GM18861 (cell line): ENCODE data around the gene SAMD4A.
A peak's percentile ranks its signal among the peaks of the same experiment; 100 is the strongest.
"Not testable (repeated sequence)": the region's sequence is repeated elsewhere in the genome, so short reads cannot be mapped to it uniquely, and the experiment has no call there.

ENCODE experiments used
- ATAC-seq: cut with Tn5 transposase; IDR thresholded peaks from one replicate; pipeline ENCODE4 v1.9.1; 2021; ENCODE audit not compliant: unreplicated experiment

SAMD4A gene

GRCh38 chr14:54792288-54792687 is 225.4 kb downstream of the SAMD4A start:
- no peak for ATAC-seq

GRCh38 chr14:54794159-54794558 is 227.2 kb downstream of the SAMD4A start:
- no peak for ATAC-seq

GRCh38 chr14:54794796-54795195 is 227.9 kb downstream of the SAMD4A start:
- ATAC-seq: no peak

GRCh38 chr14:54796961-54797360 is 230.0 kb downstream of the SAMD4A start:
- ATAC-seq: no peak

GRCh38 chr14:54797556-54797955 is 230.6 kb downstream of the SAMD4A start:
- ATAC-seq: no peak

DNA sequence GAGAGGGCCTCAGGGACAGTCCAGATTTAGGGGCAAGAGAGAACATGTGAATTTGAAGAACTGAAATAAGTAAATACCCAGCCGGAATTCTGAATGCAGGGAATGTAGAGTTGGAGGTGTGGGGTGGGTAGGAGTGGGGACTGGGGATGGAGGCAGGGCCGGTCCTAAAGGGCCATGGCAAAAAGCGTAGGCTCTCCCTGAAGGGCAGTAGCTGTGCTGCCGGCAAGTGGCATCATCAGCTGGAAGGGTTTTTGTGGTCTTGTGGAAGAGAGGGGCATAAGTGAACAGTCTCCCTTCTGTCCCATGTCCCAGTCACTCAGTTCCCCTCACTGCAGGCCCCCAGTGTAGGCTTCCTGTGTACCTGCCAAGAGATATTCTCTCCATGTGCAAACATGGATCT is 231.1 kb downstream of the SAMD4A start:
- no peak for ATAC-seq

DNA sequence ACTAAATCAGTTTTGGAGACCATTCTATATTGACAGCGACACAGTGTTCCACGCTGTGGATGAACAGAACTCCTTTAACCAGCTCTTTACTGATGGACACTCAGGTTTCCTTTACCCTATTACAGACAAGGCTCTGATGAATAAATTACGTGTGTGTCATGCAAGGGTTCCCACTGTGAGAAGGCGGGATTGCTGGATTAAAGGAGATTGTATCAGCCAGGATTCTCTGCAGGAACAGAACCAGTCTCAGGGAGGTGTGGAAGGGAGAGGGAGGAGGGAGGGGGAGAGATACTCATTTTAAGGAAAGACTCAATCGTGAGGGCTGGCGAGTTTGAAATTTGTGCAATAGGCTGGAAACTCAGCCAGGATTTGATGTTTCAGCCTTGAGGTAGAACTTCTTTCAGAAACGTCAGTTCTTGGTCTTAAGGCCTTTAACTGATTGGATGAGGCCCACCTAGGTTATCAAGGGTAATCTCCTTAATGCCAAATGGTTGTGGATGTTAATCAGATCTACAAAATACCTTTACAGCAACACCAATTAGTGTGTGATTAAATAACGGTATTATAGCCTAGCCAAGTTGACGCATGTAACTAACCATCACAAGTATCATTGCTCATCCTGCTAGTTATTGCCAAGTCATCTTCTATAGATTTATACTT is 231.7 kb downstream of the SAMD4A start:
- ATAC-seq: no peak

DNA sequence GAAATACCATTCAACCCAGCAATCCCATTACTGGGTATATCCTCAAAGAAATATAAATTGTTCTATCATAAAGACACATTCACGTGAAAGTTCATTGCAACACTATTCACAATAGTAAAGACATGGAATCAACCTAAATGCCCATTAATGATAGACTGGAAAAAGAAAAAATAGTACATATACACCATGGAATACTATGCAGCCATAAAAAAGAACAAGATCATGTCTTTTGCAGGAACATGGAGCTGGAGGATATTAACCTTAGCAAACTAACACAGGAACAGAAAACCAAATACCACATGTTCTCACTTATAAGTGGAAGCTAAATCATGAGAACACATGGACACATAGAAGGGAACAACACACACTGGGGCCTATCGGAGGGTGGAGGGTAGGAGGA is 234.6 kb downstream of the SAMD4A start:
- ATAC-seq: not testable (repeated sequence)

GRCh38 chr14:54803396-54803795 is 236.5 kb downstream of the SAMD4A start:
- no peak for ATAC-seq

- ATAC-seq: no peak
Observed at GRCh38 chr14:54803926-54804537, 237.1 kb downstream of the SAMD4A start.

GRCh38 chr14:54804538-54805041 is 237.7 kb downstream of the SAMD4A start:
- ATAC-seq: no peak

DNA sequence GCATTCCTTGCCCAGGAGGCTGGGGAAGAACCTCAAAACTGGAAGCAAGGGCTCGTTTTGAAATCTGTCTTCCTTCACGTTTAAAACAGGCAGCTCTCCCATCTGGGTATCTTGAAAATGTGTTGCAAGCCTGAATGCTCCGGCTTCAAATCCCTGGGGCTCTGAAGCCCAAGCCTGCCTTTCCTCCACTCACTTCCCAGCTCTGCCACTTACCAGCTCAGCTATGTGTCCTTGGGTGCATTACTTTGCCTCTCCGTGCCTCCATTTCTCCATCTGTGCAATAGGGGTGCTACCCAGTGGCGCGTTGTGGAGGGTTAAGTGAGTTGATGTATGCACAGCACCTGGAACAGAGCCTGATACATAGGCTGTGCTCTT is 238.1 kb downstream of the SAMD4A start:
- no peak for ATAC-seq

DNA sequence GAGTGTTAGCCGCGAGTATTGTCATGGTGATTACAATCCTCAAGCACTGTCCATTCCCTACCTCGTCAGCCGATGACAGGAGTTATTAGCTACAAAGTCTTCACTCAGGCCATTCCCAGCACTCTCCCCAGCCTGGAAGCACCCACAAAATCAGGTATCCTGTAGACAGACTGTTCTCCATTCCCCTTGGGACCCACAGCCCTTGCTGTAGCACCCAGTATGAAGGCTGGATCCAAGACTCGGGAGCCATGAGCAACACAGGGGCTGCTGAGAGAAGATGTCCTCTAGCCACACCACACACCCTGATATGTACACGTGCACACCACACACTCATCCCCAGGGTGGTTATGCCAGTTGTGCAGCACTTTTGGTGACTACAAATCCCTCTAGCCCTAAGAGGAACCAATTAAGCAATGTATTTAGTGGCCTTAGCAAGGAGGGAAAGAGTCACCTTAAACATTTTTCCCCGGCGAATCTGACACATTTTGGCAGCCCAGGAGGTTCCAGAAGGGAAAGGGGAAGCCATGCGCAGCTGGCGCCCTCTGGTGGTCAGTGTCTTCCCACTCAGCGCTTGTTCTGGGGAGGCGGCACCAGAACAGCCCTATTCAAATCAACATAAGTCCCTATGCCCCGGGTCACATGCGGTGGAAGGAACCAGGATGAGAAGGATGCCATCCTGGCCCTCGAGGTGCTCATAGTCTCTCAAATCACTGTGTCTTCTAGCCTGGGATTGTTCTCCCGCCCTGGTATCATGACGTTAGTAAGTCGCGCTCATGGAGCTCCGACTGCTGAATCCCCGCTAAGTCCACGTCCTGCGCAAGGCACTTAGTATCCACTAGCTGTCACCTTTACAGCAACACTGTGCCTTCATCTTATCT is 238.8 kb downstream of the SAMD4A start:
- peak; percentile 60 for ATAC-seq

- no peak for ATAC-seq
Observed at GRCh38 chr14:54806616-54807015, 239.7 kb downstream of the SAMD4A start.

DNA sequence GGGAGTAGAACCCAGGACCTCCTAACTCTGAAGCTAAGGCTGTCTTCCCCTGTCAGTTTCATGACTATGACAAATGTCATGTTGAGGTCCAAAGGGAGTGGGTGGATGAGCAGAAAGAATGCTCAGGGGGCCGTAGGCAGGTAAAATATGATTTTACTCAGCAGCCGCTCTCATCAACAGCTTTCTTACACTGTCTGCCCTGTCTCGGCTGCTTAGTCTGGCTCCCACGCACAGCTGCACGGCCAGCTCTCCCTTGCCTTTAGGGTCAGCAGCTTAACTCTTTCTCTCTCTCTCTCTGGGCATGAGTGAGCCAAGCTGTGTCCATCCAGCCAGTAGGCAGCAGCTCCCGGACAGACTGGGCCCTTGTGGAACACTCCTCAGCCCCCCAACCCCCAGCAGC is 240.5 kb downstream of the SAMD4A start:
- ATAC-seq: no peak

DNA sequence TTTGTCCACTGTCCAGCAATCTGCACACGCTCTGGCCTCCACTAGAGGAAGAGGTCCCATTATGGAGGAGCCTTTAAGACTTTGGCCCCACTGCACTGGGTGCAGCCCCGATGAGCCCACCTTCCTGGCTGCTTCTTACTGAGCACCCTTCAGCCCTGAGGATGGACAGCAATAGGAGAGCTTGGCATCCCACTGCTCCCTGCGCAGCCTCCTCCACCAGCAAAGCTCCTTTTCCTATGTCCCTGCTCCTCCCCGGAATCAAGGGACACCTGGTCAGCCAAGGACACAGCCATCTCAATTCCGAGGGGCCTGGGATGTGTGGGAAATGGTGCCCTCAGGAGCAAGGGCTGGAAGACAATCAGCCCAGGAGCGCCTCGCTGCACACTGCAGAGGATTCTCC is 241.0 kb downstream of the SAMD4A start:
- ATAC-seq: no peak

DNA sequence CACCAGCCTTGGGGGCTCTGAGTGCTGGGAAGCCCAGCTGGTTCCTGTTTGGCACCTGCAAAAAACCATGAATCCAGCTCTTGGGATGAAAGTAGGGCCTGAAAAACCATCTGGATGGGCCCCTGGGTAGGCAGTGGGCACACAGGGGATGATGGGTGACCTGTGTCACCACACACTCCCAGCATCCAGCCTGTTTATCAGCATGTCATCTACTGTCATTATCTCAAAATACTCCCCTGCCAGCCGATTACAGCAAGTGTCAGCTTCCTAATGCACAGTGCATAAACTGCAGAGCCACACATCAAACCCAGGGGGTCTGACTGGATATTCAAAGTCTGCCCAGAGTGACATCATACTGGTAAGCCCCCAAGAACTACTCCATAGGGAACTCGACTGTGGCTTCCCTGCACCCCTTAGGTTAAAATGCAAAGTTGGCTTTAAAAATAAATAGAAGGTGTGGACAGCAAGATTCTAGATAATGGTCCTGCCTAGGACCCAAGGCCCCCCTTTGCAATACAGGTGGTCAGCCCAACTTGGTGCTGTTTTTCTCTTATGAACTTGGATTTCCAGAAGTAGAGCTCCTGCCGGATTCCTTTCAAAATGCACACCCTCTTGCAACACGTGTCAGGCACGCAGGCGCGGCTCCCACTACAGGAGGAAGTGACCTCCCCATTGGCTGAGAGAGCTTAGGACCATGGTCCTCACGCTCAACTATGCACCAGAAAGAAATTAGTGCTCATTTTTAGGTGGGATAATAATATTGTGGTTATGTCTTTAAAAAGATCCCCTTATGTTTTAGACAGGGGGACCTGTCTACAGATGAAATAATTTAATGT is 241.6 kb downstream of the SAMD4A start:
- no peak for ATAC-seq

- ATAC-seq: no peak
Observed at GRCh38 chr14:54809767-54810166, 242.8 kb downstream of the SAMD4A start.

- no peak for ATAC-seq
Observed at GRCh38 chr14:54812617-54813016, 245.7 kb downstream of the SAMD4A start.

DNA sequence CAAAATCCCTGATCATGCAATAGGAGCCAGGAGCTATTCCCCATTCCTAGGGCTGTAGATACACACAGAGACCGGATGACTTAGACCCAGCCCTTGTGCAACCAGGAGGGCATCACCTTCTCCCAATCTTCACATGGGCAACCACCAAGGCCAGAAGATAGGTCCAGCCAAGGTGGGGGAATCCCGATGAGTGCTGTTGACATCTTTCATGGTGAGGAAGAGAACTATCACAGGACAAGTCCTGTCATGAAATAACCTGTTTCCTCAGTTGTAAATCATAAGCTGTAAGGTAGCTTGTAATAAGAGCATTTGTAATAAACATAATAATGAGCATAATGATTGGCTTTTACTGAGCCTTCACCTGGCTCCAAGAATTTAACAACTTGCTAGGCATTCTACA is 246.2 kb downstream of the SAMD4A start:
- no peak for ATAC-seq

DNA sequence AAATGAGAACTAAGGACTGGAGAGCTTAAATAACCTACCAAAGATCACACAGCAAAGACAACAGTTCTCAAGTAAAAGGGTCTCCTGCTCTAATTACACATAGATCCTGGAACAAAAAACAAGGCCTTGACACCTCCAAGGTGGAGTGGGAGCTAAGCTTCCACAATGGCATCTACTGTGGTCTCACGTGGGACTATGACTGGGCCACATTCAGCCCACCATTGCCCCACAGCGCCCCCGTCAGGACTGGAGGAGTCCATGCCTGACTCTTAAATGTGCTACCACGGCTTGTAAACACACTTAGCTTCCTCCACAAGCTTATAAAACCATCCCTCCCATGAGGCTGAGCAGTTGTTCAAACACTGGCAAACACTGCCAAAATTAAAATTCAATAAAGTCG is 247.1 kb downstream of the SAMD4A start:
- ATAC-seq: no peak
